NCI-H82 treated with DMSO at 0.1 percent for 48 hours (cell line): ENCODE results near the gene BRD3.

Experiments
- DNase-seq: peaks from one replicate; lab custom pipeline; 2025; ENCODE audit not compliant: unreplicated experiment; lab: John Stamatoyannopoulos, UW

Gene BRD3

DNA sequence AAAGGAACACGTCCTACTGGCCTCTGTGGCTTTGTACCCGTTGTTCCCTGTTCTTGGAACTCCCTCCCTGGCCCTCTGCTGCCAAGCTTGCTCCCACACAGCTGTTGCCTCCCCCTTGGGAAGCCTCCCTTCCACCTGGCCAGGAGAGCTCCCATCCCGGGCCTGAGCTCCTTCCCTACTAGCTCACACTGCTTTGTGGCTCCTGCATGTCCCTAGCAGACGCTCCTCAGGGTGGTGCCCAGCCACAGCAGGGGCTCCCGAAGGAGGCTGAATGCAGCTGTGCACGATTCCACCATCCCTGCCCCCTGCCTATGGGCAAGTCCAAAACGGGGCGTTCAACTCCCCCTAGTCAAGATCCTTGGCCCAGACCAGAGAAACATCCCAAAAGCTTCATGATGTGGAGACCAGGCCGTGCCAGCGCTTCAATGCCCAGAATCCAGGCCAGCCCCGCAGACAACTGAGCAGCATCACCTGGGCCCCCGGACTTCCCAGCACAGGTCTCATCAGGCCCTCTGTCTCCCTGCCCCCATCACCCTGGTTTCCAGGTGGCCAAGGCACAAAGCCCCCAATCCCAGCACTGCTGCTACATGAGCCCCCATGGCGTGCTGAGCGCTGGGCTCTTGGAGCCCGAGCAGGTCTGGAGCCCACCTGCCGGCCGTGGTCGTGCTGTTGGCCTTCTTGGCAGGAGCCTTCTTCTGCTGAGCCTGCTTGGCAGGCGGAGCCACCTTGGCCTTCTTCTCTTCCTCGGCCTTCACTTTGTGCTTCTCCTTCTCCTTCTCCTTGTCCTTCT is 28.2 kb downstream of the BRD3 start:
- no peak for DNase-seq

DNA sequence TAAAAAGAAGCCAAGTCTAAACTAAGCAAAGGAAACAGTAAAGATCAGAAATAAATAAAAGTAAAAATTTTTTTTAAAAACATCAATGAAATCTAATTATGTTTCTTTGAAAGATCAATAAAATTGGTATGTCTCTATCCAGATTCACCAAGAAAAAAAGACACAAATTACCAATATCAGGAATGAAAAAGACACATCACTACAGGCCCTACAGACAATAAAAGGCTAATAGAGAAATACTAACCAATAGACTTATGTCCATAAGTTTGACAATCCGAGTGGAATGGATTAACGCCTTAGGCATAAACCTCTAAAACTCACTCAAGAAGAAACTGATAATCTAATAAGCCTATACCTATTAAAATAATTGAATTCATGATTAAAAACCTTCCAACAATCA is 30.2 kb downstream of the BRD3 start:
- no peak for DNase-seq

DNA sequence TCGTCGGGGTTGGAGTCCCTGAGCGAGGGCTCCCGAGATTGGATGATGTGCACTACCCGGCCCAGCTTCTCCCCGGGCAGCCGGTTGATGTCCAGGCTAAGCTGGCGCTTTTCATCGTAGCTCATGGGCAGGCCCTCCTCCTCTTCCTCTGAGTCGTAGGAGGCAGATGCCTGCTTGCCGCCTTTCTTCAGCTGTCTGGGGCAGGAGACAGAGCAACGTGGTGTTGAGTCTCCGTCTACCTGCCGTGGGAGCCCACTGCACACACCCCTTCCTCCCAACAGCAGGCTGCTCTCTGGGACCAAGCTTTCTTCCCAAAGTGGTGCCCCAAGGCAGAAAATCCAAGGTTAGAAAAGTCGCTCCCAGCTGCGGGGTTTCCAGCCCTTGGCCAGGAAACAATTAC is 31.7 kb downstream of the BRD3 start:
- DNase-seq = no peak

DNA sequence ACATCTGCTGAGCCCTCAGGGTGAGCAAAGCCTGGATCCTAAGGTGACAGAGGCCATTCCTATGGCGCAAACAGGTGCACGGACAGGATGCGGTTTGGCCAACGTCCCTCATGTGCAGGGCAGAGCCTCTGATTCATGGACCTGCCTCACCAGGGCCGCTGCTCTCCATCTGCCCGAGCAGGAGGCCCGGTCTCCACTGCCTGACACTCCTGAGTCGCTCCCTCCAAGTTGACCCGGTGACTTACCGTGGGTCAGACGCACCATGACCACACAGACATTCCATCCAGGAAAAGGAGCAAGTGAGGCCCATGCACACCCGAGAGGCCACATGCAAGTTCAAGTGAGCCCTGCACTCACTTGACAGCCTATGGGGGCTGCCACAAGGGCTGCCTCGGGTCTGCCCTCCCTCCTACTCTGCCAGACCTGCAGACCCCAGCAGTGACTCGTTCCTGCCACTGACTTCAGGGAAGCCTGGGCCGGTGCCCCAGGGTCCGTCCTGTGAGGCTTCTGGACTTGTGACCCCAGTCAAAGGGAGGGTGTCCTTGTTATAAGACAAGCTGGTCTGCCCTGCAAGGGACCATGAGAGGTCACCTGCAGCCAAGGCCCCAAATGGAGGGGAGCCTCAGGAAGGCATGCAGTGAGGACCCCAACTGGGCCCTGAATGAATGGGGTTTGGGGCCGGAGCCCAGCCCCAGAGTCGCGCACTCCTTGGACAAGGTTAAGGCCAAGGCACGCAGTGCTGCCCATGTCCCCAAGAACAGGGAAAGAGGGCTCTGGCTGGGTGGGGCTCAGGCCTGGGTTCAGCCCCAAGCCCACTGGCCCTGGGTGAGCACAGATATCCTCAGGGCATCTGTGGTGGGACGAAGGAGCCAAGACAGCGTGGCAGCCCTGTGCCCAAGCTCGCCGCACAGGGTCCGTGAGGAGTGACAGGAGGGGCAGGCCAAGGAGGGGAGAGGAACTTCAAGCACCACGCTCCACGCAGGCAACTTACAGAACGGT is 32.5 kb downstream of the BRD3 start:
- no peak for DNase-seq

DNA sequence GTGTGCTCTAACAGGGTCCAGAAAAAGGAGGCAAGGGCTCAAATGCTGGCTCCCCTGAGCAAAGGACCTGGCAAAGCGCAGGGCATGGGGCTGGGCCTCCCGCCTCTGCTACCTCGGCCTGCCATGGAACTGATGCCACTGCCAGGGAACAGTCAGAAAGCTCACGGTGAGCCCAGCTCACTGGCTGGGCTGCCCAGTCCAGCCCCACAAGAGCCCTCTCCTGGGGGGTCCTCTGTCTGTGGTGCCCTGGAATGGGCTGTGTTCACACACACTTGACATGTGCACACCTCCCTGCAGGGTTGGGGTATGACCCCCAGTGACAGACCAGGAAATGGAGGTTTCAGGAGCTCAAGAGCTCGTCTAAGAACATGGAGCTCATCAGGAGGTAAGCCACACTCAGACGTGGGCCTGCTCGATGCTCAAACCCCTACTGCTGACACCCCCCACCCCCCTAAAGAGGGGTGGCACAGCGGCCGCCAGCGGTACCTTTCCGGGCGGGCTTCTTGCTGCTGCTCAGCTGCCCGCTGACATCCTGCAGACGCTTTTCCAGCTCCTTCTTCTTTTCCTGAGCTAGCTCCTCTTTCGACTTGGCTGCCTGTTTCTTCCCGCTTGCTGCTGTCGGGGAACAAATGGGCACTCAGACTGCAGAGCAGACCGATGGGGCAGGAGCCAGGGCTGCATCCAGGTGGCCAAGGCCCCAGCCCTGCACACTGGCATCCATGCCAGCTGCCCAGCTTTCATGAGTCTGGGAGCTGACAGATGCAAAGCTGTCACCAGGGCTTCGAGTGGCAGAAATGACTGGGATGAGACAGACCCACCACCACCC is 33.4 kb downstream of the BRD3 start:
- no peak for DNase-seq

DNA sequence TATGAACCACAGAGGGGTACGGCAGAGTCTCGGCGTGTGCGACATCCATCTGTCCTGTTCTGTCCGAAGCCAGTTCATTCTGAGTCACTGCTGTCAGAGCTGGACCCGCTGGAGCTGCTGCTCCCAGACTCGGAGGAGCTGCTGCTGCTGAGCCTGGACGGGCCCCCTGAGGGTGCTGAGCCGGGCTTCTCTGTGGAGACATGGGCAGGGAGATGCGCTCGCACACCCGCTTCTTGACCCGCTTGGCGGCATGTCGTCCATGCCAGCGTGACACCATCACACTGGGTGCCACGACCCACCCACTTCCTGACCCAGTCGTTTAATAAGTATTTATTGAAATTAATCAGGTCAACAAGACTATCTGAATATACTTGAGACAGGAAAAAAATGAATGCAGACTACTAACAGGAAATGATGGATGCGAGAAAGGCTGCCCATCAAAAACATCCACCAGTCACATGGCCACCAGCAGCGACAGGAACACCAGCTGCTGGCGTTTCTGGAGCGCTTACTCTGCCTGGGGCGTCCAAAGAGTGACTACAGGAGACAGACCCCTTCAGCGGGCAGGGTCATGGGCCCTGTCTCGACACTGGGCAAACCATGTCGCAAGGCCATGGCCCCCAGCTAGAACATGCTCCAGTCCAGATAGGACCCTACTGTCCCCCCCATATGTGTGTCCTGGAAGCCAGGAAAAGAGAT is 34.2 kb downstream of the BRD3 start:
- DNase-seq = no peak

DNA sequence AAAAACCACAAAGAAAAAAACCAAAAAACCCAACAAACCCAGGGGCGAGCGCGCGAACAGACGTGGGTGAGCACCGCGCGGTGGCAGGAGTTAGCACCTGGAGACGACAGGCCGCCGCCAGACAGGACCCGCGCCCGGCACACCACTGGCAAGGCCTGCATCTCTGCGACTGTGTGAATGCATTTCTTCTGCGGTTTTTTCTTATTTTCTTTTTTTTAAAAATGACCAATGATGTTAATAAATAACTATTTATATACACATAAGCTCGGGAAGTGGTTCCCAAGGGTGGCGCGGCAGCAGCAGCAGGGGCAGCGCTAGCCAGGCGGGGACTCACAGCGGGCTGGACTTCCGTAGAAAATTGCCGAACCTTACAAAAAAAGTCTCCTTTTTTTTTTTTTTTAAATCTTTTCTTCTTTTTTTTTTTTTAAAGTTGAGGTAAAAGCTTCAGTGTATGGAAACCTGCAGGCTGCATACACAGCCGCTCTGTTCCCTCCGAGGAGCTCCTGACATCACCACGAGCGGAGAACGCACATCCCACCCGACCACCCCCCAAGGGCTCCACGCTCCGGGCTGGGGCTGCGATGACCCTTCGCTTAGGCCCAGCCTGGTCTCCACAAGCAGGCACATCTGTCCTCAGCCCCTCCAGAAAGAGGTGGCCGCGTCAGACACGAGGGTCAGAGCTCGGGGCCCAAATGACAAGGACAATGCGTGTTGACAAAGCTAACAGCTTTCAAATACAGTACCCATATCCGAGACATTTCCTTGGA is 35.2 kb downstream of the BRD3 start:
- DNase-seq = no peak

DNA sequence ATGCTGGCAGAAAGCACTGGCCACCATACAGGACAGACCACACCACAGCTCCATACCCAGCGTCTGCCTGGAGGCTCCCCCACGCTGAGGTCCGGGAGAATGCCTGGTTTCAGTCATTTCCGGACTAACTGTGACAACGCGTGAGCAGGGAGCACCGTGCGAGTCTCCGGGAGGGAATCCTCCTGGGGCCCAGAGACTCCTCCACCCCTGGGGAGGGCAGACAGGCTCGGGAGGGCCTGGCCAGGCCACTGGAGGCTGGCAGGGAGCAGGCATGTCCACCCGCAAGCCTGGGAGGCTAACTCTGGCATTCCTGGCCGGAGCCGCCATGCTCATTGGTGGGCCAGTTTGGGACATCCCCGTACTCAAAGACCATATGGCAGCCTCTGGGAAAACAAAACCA is 36.0 kb downstream of the BRD3 start:
- no peak for DNase-seq

DNA sequence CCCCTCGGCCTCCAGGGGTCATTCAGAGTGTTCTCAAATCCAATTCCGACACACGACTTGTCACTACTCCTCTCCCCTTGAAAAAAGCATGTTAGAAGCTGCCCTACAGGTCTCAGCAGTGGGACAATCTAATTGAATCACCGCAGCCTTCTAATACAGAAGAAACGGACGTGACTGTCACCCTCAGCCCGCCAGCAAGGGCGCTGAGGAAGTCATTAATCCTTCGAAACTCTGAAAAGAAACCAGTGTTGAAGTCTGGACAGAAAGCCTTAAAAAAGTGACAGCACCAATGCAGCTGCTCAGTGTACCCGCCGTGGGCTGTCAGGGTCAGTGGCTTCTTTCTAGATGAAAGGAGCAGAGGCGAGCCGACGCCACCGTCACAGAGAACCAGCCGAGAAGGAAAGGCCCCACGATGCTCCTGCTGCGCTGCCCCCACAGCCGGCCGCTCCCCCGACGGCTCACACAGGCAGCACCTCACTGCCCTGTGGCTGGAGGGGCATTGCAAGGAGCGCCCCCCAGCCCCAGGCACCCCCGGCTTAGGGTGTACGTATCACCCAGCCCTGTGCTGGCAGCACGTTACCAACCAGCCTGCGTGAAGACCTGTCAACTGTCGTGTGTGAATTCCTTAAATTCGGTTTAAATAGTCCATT is 36.9 kb downstream of the BRD3 start:
- no peak for DNase-seq

DNA sequence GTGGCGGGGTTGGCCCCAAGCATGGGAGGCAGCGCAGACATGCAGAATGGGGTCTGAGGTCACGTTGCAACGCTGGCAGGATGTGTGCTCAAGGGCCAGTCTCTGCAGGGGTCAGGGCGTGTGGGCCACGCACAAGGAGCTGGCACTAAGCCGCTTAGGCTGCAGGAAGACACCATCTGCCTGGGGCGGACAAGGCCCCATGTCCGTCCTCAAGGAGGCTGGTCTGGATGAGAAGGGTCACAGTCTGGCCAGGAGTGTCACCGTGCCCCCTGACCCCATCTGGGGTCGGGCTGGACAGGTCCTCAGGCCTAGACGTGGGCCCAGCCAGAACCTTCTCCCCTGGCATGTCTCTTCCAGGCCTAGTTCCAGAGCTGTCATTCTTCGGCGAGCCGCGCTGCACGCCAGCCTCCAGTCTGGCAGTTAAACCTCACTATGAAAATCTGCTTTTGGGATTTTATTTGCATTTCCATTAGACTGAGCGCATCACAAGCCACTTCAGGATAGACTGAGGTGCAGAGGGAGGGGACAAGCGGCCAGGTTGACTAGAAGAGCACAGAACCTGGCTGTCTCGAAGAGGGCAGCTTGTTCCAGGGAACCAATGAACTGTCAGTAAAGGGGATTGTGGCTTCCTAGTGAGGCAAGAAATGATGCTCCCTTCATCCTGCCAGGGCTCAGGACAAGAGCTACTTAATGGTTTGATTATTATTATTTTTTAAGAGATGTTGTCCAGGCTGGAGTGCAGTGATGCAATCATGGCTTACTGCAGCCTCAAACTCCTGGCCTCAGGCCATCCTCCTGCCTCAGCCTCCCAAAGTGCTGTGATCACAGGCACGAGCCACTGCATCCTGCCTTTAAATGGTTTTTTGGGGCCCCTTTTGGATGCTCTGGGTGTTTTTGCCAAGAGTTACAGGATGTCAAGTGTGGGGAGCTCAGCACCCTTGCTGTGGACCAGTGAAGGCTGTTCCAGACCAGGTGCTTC is 38.3 kb downstream of the BRD3 start:
- DNase-seq = no peak

DNA sequence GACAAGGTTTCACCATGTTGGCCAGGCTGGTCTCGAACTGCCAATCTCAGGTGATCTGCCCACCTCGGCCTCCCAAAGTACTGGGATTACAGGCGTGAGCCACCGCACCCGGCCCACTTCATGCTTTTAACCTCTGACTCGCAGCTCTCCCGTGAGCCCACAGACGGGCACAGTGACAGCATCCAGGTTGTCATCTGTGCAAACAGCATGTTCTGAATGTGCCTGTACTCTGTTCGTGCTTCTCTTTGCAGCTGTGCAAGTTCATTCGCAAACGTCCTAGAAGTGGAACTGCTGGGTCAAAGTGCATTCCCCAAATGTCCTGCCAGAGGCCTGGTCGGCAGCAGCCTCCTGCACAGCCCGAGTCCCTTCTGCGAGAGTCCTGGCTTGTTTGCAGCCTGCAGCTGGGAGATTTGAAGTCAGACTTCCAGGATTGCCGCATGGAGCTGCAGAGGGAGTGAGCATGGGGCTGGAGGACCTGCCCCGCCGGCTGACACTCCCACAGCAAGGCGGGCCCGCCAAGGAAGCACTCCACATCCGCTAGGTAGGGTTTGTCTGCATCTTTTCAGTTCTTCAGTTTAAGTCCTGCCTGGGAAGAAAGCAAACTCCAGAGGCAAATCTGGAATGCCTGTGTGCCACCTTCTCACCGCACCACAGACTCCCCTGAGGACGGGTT is 39.1 kb downstream of the BRD3 start:
- DNase-seq = no peak

DNA sequence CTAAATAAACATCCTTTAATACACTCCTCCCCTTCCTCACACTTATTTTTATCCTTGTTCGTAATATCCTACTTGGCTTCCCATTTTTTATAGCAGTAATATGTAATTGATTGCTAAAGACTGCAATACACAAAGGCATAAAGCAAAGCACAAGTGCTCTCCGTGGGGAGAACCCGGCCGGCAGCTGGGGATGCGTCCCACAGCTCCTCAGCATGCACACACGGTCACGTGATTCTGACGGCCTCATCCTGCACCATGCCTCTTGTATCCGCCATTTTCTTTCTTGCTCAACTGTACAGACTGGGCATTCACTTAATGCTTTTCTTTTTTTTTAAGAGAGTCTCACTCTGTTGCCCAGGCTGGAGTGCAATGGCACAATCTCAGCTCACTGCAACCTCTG is 39.8 kb downstream of the BRD3 start:
- no peak for DNase-seq

DNA sequence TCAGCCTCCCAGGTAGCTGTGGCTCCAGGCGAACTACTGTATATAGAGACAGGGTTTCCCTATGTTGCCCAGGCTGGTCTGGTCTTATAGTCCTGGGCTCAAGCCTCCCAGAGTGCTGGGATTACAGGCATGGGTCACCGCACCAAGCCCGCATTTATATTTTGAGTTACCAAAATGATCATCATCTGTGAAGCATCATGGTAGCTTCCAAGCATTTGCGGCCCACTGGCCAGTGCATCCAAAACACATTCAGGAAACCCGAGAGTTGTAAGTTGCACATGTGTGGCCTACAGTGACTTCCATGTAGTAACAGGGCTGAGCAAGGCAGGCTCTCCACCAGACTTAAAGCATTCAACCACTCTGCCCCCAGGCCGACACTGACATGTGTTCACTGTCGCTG is 40.3 kb downstream of the BRD3 start:
- DNase-seq = no peak

DNA sequence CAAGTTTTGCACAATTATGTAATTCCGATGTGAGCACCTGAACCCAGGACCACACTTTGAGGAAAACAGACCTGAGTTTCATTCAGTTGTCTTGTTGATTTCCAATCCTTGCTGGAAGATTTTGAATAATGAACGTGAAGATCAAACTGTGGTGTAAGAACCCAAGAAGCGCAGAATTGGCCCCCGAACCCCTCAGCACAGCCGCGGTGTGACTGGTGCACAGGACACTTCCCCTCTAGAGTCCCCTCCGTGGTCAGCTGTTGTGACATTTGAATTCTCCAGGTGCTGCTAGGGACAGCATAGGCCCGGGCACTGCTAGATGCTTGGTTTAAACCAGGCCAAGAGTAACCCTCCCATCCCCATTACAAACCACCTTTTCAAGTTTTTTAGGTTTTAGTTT is 40.8 kb downstream of the BRD3 start:
- no peak for DNase-seq

DNA sequence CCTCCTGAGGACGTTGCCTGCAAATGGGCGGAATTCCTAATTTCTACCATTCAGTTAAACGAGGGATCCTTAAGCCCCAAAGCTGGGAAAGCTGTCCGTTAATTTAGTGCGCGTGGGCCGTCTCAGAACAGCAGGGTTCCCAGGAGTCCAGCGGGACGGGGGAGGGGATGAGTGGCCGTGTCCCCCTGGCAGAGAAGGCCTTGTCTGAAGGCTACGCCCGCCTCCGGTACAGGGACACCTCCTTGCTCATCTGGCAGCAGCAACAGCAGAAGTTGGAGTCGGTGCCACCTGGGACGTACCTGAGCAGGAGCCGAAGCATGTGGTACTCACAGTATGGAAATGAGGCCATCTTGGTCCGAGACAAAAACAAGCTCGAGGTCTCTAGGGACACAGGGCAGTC is 41.2 kb downstream of the BRD3 start:
- no peak for DNase-seq

DNA sequence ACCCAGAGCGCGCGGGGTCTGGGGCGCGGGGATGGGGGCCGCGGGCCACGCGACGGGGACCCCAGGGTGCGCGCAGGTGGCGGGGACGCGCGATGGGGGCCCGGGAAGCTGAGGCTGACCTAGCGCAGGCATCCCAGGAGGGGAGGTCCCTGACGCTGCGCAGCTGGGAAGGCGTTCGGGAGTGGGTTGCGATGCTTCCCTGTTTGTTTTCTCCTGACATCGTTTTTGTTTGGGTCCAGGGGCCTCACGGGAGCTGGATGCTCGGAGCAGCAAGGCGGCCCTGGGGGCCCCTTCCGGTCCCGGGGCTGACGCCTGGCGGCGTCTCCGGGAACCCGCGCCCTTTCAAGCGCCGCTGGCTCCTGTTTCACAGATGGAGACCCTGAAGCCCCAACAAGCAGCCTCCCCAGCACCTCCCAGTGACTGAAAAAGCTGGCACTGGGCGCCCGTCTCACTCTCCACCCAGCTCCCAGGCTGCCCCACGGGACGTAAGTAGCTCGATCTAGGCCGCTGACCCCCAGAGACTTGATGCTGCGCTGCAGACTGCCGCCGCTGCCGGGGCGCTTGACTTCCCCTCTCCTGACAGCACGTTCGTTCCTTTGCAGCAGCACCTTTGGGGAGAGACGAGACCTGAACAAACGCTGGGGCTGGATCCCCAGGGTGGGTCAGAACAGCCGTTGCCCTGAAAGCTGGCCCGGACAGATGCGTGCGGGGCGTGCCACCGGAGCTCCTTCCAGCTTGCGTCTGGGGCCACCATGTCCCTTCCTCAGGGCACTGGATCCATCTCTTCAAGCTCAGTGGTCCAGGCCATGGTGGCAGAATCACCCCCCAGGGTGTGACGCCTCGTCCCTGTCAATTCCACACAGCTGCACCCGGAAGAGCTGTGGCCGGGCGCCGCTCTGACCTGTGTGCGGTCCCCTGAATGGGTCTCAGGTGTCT is 42.0 kb downstream of the BRD3 start:
- no peak for DNase-seq
